SU-DHL-6 (cell line): ENCODE data around the gene ST6GALNAC3.

Experiments
- EZH2phosphoT487 ChIP-seq: fragments of 200-600 bp; sonication (generic), shearing (Covaris generic); conservative IDR thresholded peaks from 2 replicates; pipeline ENCODE4 v1.6.1; 2018; ENCODE audit warnings: mild to moderate bottlenecking, antibody characterized with exemption, low read length, moderate library complexity, mixed read lengths
- TF ChIP-seq, protein P1 (sequence below): fragments of 200-600 bp; sonication (generic); IDR thresholded peaks from one replicate; pipeline ENCODE4 v1.5.1; 2017; ENCODE audit warnings: antibody characterized with exemption, mild to moderate bottlenecking, low read length, moderate library complexity; ENCODE audit not compliant: insufficient read depth, poor library complexity, severe bottlenecking

DNA sequence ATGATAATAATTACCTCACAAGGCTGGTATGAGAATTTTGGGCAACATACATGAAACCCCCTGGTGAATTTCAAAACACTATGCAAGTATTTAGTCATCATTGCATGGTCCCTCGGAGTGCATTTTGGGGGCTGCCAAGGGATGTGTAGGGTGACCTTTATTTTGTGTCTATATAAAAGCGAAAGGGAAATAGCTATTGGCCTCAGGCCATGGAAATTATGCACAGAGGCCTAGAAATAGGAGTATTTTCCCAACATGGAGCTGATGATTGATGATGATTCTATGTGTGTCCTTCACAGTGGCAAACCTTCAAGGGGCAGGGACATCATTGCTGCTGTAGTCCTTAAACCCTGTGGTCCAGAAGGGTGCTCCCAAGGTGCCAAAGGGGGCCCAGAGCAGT, 265.5 kb downstream of the ST6GALNAC3 start:
- TF ChIP-seq, protein P1, sequence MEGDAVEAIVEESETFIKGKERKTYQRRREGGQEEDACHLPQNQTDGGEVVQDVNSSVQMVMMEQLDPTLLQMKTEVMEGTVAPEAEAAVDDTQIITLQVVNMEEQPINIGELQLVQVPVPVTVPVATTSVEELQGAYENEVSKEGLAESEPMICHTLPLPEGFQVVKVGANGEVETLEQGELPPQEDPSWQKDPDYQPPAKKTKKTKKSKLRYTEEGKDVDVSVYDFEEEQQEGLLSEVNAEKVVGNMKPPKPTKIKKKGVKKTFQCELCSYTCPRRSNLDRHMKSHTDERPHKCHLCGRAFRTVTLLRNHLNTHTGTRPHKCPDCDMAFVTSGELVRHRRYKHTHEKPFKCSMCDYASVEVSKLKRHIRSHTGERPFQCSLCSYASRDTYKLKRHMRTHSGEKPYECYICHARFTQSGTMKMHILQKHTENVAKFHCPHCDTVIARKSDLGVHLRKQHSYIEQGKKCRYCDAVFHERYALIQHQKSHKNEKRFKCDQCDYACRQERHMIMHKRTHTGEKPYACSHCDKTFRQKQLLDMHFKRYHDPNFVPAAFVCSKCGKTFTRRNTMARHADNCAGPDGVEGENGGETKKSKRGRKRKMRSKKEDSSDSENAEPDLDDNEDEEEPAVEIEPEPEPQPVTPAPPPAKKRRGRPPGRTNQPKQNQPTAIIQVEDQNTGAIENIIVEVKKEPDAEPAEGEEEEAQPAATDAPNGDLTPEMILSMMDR = no peak
- TF ChIP-seq EZH2phosphoT487 = no peak
